ENCODE results near the gene NUP50. TPM values are rescaled to one million over a fixed set of nuclear protein-coding genes. Genes with fewer than 3 reads are reported as not detected.

Gene NUP50
- total and polyA plus RNA-seq, 2 donors (not counting 1 experiment from before 2014, with no cell fraction given) = 9.1 to 105 TPM

DNA sequence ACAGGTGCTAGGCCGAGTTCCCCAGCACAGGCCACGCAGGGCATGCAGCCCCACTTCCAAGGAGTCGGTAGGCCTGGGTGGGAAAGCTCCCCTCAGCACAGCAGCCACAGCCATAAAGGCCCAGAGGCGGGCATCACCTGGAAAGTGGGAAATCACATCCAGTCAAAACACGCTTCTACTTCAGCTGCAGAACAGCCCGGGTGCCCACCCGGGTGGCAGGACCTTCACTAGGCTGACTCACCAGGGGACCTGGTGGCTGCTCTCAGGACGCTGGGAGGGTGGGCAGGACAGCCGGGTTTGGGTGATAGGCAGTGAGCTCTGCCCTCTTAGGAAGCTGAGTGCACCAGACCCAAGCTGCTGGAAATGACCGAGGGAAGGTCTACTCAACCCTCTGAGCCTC is 69.7 kb downstream of the NUP50 start:
- Histone ChIP-seq H3K4me2 (replicated peaks; ENCODE audit: low read depth, low read length, poor library complexity, severe bottlenecking) (no peak overlapping the region), H4K20me1 (ENCODE audit: control insufficient read depth, insufficient read depth, low read length, poor library complexity, severe bottlenecking) (peaks cover 14% of the 10 kb centered on the region), H3K27ac (ENCODE audit: low read length in 2 of 2) (no peak overlapping the region), H2AFZ (ENCODE audit: insufficient read depth, low read depth, low read length, poor library complexity, severe bottlenecking) (no peak overlapping the region), H3K9me3 (ENCODE audit: control extremely low read depth in 1 of 3, control insufficient read depth in 2 of 3, insufficient read depth in 1 of 3, low read length in 2 of 3) (no peaks in the 10 kb centered on the region), H3K79me2 (ENCODE audit: control insufficient read depth, insufficient read depth, low read length) (peaks cover 76% of the 10 kb centered on the region), H3K27me3 (replicated peaks in 1 of 4; ENCODE audit: control extremely low read depth in 1 of 4, control insufficient read depth in 3 of 4, insufficient read depth in 4 of 4, low read length in 3 of 4) (no peaks in the 10 kb centered on the region), H3K36me3 (replicated peaks in 1 of 2; ENCODE audit: control extremely low read depth in 1 of 2, control insufficient read depth in 1 of 2, extremely low read depth in 1 of 2, insufficient read depth in 2 of 2, low read length in 1 of 2) (peaks cover 2 to 13% of the 10 kb centered on the region in 2 experiments), H3K4me1 (ENCODE audit: control insufficient read depth in 2 of 2, insufficient read depth in 2 of 2, low read length in 2 of 2) (peaks cover 38 to 46% of the 10 kb centered on the region in 2 donors), H3K4me3 (ENCODE audit: control extremely low read depth in 1 of 5, extremely low read depth in 1 of 5, insufficient read depth in 1 of 5, low read depth in 2 of 5, low read length in 4 of 5) (no peak overlapping the region), H3K9ac (ENCODE audit: low read length) (no peak overlapping the region)
- no peaks in the 10 kb centered on the region for H3K27me3 Mint-ChIP-seq
- no peak for TF ChIP-seq EZH2 (IDR thresholded peaks at IDR 0.05; ENCODE audit: borderline replicate concordance, insufficient read depth, low read depth, low read length, poor library complexity, severe bottlenecking)
- ChIA-PET CTCF (interaction anchor here (2.6 kb wide), 1 partner anchor 35 kb away, joined by 8 read pairs; no protein-coding TSS in a partner anchor), POLR2A (no interaction called here)
- no peaks in the 10 kb centered on the region for H3K9me3 Mint-ChIP-seq (ENCODE audit: insufficient read depth)
- ATAC-seq (ENCODE audit: low read depth) (no peak), DNase-seq (no peak)
- 95% methylated on average over 9 of the region's 10 CpGs for WGBS (ENCODE audit: insufficient coverage)
- no peak overlapping the region for H3K27ac Mint-ChIP-seq
- H3K4me3 Mint-ChIP-seq = no peak overlapping the region
- peaks cover 72% of the 10 kb centered on the region for H3K4me1 Mint-ChIP-seq
- intact Hi-C loops (cut with micrococcal nuclease) = no loop called here

DNA sequence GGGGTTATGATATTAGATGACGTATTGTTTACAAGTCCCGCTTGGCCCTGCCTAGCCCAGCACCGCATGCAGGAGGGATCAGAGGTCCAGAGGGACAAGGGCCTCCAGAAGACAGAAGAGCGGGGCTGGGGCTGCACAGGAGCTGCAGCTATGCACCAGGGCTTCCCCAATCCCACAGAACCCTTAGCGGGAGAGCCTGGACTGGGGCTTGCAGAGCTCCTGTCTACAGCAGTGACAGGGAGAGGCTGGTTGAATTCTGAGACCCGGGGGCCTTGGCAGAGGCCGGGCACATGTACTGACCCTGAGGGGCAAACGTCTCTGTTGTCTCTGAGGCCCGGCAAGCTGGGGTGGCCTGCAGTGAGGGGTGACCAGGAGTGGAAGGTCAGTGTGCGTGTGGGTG is 70.1 kb downstream of the NUP50 start:
- Histone ChIP-seq H3K9me3 (ENCODE audit: control extremely low read depth in 1 of 3, control insufficient read depth in 2 of 3, insufficient read depth in 1 of 3, low read length in 2 of 3) (no peaks in the 10 kb centered on the region), H3K36me3 (replicated peaks in 1 of 2; ENCODE audit: control extremely low read depth in 1 of 2, control insufficient read depth in 1 of 2, extremely low read depth in 1 of 2, insufficient read depth in 2 of 2, low read length in 1 of 2) (peaks cover 2 to 15% of the 10 kb centered on the region in 2 experiments), H3K79me2 (ENCODE audit: control insufficient read depth, insufficient read depth, low read length) (peaks cover 76% of the 10 kb centered on the region), H3K4me1 (ENCODE audit: control insufficient read depth in 2 of 2, insufficient read depth in 2 of 2, low read length in 2 of 2) (peaks cover 38 to 50% of the 10 kb centered on the region in 2 donors), H3K4me2 (replicated peaks; ENCODE audit: low read depth, low read length, poor library complexity, severe bottlenecking) (peak overlapping the region; percentile 81), H3K9ac (ENCODE audit: low read length) (no peak overlapping the region), H2AFZ (ENCODE audit: insufficient read depth, low read depth, low read length, poor library complexity, severe bottlenecking) (no peak overlapping the region), H3K27ac (ENCODE audit: low read length in 2 of 2) (no peak overlapping the region), H3K27me3 (replicated peaks in 1 of 4; ENCODE audit: control extremely low read depth in 1 of 4, control insufficient read depth in 3 of 4, insufficient read depth in 4 of 4, low read length in 3 of 4) (no peaks in the 10 kb centered on the region), H3K4me3 (ENCODE audit: control extremely low read depth in 1 of 5, extremely low read depth in 1 of 5, insufficient read depth in 1 of 5, low read depth in 2 of 5, low read length in 4 of 5) (no peak overlapping the region), H4K20me1 (ENCODE audit: control insufficient read depth, insufficient read depth, low read length, poor library complexity, severe bottlenecking) (peaks cover 18% of the 10 kb centered on the region)
- Mint-ChIP-seq H3K4me3 (peak overlapping the region; percentile 85), H3K9me3 (ENCODE audit: insufficient read depth) (no peaks in the 10 kb centered on the region), H3K27ac (peak overlapping the region; percentile 93), H3K4me1 (peaks cover 75% of the 10 kb centered on the region), H3K27me3 (no peaks in the 10 kb centered on the region)
- TF ChIP-seq EZH2 (IDR thresholded peaks at IDR 0.05; ENCODE audit: borderline replicate concordance, insufficient read depth, low read depth, low read length, poor library complexity, severe bottlenecking) = no peak
- TF ChIP-seq, protein P1, sequence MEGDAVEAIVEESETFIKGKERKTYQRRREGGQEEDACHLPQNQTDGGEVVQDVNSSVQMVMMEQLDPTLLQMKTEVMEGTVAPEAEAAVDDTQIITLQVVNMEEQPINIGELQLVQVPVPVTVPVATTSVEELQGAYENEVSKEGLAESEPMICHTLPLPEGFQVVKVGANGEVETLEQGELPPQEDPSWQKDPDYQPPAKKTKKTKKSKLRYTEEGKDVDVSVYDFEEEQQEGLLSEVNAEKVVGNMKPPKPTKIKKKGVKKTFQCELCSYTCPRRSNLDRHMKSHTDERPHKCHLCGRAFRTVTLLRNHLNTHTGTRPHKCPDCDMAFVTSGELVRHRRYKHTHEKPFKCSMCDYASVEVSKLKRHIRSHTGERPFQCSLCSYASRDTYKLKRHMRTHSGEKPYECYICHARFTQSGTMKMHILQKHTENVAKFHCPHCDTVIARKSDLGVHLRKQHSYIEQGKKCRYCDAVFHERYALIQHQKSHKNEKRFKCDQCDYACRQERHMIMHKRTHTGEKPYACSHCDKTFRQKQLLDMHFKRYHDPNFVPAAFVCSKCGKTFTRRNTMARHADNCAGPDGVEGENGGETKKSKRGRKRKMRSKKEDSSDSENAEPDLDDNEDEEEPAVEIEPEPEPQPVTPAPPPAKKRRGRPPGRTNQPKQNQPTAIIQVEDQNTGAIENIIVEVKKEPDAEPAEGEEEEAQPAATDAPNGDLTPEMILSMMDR (IDR thresholded peaks at IDR 0.05) = no peak
- ATAC-seq (ENCODE audit: low read depth) (no peak), DNase-seq (no peak)
- intact Hi-C loops (cut with micrococcal nuclease) = no loop called here
- ChIA-PET POLR2A (no interaction called here), CTCF (interaction anchor here (0.5 to 2.6 kb wide), 3 partner anchors 14 to 137 kb away, joined by 4 to 8 read pairs (median 7); no protein-coding TSS in a partner anchor)
- 92% methylated on average over 10 of the region's 10 CpGs for WGBS (ENCODE audit: insufficient coverage)
